Activated CD8-positive, alpha-beta memory T cell treated with anti-CD3 and anti-CD28 coated beads, Interleukin-2, amount 10 ng/mL, durations not matched to agents 7 days and 5 days (primary cell): ENCODE results near the gene CENPV. TPM values are rescaled to one million over a fixed set of nuclear protein-coding genes. Genes with fewer than 3 reads are reported as not detected.

Experiments used
- ATAC-seq: fragments of 150-1000 bp; cut with Tn5 transposase; one replicate; pipeline ENCODE4 v1.10.0; 2021; ENCODE audit warnings: moderate library complexity
- CTCF ChIA-PET: fragments of 350-600 bp; sonication (Branson Sonifier 250); formaldehyde crosslinking; loops from one replicate; lab custom pipeline; 2021; ENCODE audit warnings: antibody characterized with exemption; lab: Charles Lee
- DNase-seq: peaks from one replicate; pipeline ENCODE4 v3.0.0-alpha.2; 2020
- H3K27ac Mint-ChIP-seq: one replicate; pipeline ENCODE4 v1.8.0; 2021; ENCODE audit warnings: mild to moderate bottlenecking, mixed read lengths
- H3K27me3 Mint-ChIP-seq: one replicate; pipeline ENCODE4 v1.8.0; 2021; ENCODE audit warnings: mixed read lengths
- H3K36me3 Mint-ChIP-seq: one replicate; pipeline ENCODE4 v1.8.0; 2021; ENCODE audit warnings: mild to moderate bottlenecking, mixed read lengths
- H3K4me1 Mint-ChIP-seq: one replicate; pipeline ENCODE4 v1.8.0; 2021; ENCODE audit warnings: mixed read lengths
- H3K4me3 Mint-ChIP-seq: one replicate; pipeline ENCODE4 v1.8.0; 2021; ENCODE audit warnings: mild to moderate bottlenecking, moderate library complexity, mixed read lengths
- H3K9me3 Mint-ChIP-seq: one replicate; pipeline ENCODE4 v1.8.0; 2022; ENCODE audit warnings: low read depth, mixed read lengths
- total RNA-seq, 2 experiments: library from RNA; stranded (reverse); gene quantifications; one replicate each; pipeline ENCODE4 v1.2.3, GENCODE V29; 2021

The CENPV gene
- total RNA-seq, 2 experiments from 2014 or later: 17.2 to 20.4 TPM

DNA sequence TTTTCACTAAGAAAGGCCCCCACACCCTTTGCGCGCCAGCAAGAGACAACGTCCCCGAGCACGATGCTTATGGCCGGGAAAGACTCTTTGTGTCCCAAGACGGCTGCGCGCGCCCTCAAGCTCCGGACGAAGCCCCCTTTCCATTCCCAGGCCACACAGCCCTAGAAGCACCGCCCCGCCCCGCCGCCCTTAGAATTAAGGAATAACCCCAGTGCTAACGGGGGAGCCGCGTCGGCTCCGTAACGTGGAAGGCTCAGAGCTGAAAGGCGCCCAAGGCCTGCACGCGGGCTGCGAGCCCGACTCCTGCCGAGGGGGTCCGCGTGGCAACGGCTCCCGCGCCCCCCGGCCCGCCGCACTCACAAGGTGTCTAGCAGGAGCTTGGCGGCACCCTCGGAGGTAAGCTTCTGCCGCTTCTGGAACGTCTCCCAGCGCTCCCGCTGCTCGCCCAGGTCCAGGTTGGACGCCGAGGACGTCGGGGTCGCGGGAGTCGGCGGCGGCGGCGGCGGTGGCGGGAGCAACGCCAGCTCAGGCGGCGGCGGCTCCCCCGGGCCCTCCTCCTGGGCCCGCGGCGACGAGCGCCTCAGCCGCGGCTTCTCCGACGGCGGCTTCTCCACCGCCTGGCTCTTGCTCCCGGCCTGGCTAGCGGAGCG is 477 bp downstream of the CENPV start:
- ATAC-seq (peak; percentile 72), DNase-seq (peak; percentile 44)
- no peaks in the 10 kb centered on the region for H3K36me3 Mint-ChIP-seq
- peak overlapping the region; percentile 61 for H3K27ac Mint-ChIP-seq
- H3K4me3 Mint-ChIP-seq: peak overlapping the region; percentile 84
- no peaks in the 10 kb centered on the region for H3K9me3 Mint-ChIP-seq
- H3K27me3 Mint-ChIP-seq: peaks cover 18% of the 10 kb centered on the region
- H3K4me1 Mint-ChIP-seq: peaks cover 21% of the 10 kb centered on the region
- CTCF ChIA-PET: interaction anchor here (0.9 to 5.7 kb wide), 15 partner anchors 9 to 168 kb away, joined by 3 to 81 read pairs (median 4); partner anchors contain the start of gene TRPV2

DNA sequence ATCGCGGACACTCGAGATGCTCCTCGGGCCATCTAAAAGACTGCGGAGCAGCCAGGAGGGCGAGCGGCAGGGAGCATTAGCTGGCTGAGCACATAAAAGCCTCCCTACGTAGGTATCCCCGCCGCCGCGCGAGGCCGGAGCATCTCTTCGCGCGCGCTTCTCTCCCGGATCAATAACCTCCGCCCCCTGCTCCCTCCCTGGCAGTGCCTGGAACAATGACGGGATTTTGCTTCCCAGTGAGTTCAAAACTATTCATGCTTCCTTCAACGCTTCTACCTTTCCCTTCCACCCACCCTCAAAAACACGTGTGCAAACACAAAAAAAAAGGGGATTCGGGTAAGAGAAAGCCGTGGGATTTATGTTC is 984 bp downstream of the CENPV start:
- Mint-ChIP-seq H3K4me3 (peak overlapping the region; percentile 84), H3K9me3 (no peaks in the 10 kb centered on the region), H3K36me3 (no peaks in the 10 kb centered on the region), H3K27ac (peak overlapping the region; percentile 61), H3K4me1 (peaks cover 21% of the 10 kb centered on the region), H3K27me3 (peaks cover 18% of the 10 kb centered on the region)
- CTCF ChIA-PET: interaction anchor here (0.9 to 5.7 kb wide), 11 partner anchors 9 to 169 kb away, joined by 3 to 81 read pairs (median 4); partner anchors contain the start of gene TRPV2
- DNase-seq (peak; percentile 44), ATAC-seq (no peak)

- CTCF ChIA-PET: interaction anchor here (0.9 to 5.7 kb wide), 8 partner anchors 9 to 185 kb away, joined by 3 to 81 read pairs (median 3); partner anchors contain the start of gene TRPV2
- DNase-seq (no peak), ATAC-seq (no peak)
- no peaks in the 10 kb centered on the region for H3K9me3 Mint-ChIP-seq
- peaks cover 14% of the 10 kb centered on the region for H3K27me3 Mint-ChIP-seq
- H3K36me3 Mint-ChIP-seq: no peaks in the 10 kb centered on the region
- H3K27ac Mint-ChIP-seq: no peak overlapping the region
- H3K4me3 Mint-ChIP-seq: peak overlapping the region; percentile 84
- peaks cover 19% of the 10 kb centered on the region for H3K4me1 Mint-ChIP-seq
These were observed 1.4 kb downstream of the CENPV start for GRCh38 chr17:16351831-16352230.

GRCh38 chr17:16349431-16349830 is 3.8 kb downstream of the CENPV start:
- peaks cover 7% of the 10 kb centered on the region for H3K27me3 Mint-ChIP-seq
- ATAC-seq: no peak
- no peak overlapping the region for H3K27ac Mint-ChIP-seq
- H3K36me3 Mint-ChIP-seq: peaks cover under 1% of the 10 kb centered on the region
- H3K4me1 Mint-ChIP-seq: peaks cover 19% of the 10 kb centered on the region
- DNase-seq: no peak
- no peak overlapping the region for H3K4me3 Mint-ChIP-seq
- no peaks in the 10 kb centered on the region for H3K9me3 Mint-ChIP-seq
- CTCF ChIA-PET: interaction anchor here (1.2 to 5.7 kb wide), 3 partner anchors 17 to 172 kb away, joined by 3 to 81 read pairs (median 3); no protein-coding TSS in a partner anchor

DNA sequence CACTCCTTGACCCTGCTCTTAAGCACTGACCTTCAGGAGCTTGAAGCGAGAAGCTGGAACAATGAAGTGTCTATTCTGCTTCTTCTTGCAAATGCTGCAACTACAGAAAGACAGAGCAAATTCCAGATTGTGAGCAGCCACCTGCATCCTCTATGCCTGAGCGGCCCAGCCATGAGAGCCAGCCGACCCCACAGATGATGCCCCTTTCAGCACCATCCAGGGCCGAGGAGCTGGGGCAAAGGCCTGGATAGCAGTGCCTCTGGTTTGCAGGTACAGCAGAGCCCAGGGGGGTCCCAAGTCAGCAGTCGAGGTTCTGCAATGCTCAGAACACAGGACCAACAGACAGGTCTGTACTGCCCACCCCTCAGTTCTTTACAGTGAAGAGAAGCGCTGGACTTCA is 4.7 kb downstream of the CENPV start:
- peaks cover 7% of the 10 kb centered on the region for H3K27me3 Mint-ChIP-seq
- ATAC-seq (no peak), DNase-seq (no peak)
- no peaks in the 10 kb centered on the region for H3K9me3 Mint-ChIP-seq
- H3K36me3 Mint-ChIP-seq: peaks cover 6% of the 10 kb centered on the region
- no peak overlapping the region for H3K27ac Mint-ChIP-seq
- H3K4me1 Mint-ChIP-seq: peaks cover 15% of the 10 kb centered on the region
- H3K4me3 Mint-ChIP-seq: no peak overlapping the region
- CTCF ChIA-PET: interaction anchor here (1.2 to 5.7 kb wide), 2 partner anchors 18 to 173 kb away, joined by 3 to 81 read pairs; no protein-coding TSS in a partner anchor

DNA sequence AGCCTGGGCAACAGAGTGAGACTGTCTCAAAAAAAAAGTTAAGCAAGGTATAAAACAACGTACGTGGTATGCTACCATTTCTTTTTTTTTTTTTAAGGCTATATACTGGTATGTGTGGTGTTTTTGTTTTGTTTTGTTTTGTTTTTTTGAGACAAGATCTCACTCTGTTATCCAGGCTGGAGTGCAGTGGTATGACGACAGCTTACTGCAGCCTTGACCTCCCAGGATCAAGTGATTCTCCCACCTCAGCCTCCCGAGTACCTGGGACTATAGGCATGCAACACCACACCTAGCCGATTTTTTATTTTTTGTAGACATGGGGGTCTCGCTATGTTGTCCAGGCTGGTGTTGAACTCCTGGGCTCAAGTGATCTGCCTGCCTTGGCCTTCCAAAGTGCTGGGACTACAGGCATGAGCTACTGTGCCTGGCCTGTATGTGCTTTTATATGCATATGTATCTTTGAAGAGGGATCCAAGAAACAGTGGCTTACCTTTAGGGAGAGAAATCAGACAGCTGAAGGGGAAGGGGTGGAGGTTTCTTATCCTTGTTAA is 6.5 kb downstream of the CENPV start:
- no peak overlapping the region for H3K4me3 Mint-ChIP-seq
- H3K27me3 Mint-ChIP-seq: peaks cover 2% of the 10 kb centered on the region
- ATAC-seq (no peak), DNase-seq (no peak)
- H3K27ac Mint-ChIP-seq: no peak overlapping the region
- CTCF ChIA-PET: no interaction called here
- H3K4me1 Mint-ChIP-seq: peaks cover 6% of the 10 kb centered on the region
- H3K9me3 Mint-ChIP-seq: no peaks in the 10 kb centered on the region
- H3K36me3 Mint-ChIP-seq: peaks cover 9% of the 10 kb centered on the region

DNA sequence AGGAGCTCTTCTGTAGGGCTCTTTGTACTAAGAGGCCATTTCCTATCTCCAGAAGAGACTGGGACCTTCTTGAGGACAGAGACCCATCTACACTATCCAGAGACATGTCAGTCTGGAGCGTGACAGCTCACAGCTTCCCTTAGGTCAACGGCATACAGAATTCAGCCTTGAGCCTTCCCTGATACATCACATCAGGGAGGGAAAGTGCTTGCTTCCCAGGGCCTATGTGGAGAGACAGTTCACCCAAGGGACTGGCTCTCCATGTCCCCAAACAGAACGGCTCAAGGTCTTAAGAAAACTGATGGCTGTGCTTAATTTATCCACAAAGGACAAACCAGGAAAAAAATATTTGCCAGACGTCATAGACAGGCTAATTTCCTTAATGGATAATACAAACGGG is 7.7 kb downstream of the CENPV start:
- DNase-seq (no peak), ATAC-seq (no peak)
- H3K4me3 Mint-ChIP-seq: no peak overlapping the region
- H3K27me3 Mint-ChIP-seq: no peaks in the 10 kb centered on the region
- H3K4me1 Mint-ChIP-seq: no peaks in the 10 kb centered on the region
- peaks cover 9% of the 10 kb centered on the region for H3K36me3 Mint-ChIP-seq
- H3K9me3 Mint-ChIP-seq: no peaks in the 10 kb centered on the region
- CTCF ChIA-PET: interaction anchor here (1.5 kb wide), 1 partner anchor 18 kb away, joined by 8 read pairs; no protein-coding TSS in a partner anchor
- H3K27ac Mint-ChIP-seq: no peak overlapping the region

DNA sequence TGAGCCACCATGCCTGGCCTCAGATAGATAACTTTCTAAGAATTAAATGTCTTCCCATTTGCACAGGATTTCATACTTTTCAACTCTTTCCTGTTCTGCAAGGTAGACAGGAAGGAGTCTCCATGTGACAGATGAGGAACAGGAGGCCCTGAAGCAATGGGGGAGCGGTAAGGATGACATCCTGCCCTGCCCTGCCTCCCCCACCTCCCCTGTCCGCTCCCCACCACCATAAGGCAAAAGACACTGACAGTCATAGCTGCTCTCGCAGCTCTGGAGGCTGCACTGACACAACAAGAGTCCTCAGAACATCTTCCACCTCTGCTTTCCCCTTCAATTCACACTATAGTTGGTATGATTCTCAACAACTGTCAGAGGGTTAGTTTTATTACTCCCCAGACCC is 9.7 kb downstream of the CENPV start:
- Mint-ChIP-seq H3K9me3 (no peaks in the 10 kb centered on the region), H3K4me1 (no peaks in the 10 kb centered on the region), H3K27ac (no peak overlapping the region)

DNA sequence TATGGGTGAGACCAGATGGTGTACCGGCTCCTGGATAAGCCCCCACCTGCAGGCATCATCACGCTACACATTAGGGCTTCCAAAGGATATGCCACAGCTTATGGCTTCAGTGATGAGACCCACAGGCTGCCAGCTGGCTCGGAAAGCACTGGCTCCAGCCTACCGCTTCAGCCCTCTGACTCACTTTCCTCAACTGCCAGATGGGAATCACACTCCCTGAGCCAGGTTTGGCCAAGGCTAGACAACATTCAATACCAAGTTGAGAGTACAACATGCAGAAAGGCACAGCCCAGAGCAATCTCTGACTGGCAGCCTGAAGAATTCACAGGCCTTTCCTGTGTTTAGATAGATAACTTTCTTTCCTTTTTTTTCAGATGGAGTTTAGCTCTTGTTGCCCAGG is 10.3 kb downstream of the CENPV start:
- Mint-ChIP-seq H3K4me1 (no peaks in the 10 kb centered on the region), H3K27me3 (no peaks in the 10 kb centered on the region), H3K27ac (no peak overlapping the region), H3K4me3 (no peak overlapping the region), H3K9me3 (no peaks in the 10 kb centered on the region), H3K36me3 (peaks cover 9% of the 10 kb centered on the region)
- CTCF ChIA-PET: interaction anchor here (1.0 to 1.5 kb wide), 5 partner anchors 9 to 126 kb away, joined by 3 to 5 read pairs (median 3); partner anchors contain the start of genes CENPV, PIGL and TRPV2
- DNase-seq (no peak), ATAC-seq (no peak)

More for the DNA sequence above, 9.7 kb downstream of the CENPV start:
- no peak for ATAC-seq
- Mint-ChIP-seq H3K27me3 (no peaks in the 10 kb centered on the region), H3K36me3 (peaks cover 9% of the 10 kb centered on the region), H3K4me3 (no peak overlapping the region)
- CTCF ChIA-PET: interaction anchor here (1.4 to 1.5 kb wide), 3 partner anchors 9 to 127 kb away, joined by 3 to 5 read pairs (median 4); partner anchors contain the start of genes CENPV, PIGL and TRPV2
- DNase-seq: no peak

DNA sequence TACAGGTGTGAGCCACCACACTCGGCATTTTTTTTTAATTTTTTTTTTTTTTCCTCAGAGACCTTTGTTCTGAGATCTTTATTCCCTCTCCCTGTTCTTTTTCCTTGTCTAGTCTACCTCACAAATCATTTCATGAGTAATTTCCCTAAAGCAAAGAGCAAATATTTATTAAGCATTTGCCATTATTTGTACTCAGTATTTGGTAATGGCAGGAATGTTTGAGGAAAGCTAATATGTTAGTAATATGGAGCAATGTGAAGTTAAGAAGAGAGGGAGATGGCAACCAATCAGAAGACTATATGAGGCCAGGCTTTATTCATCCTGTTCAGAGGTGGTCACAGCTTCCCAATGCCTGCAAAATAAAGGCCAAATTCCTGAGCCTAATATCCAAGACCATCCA is 13.3 kb downstream of the CENPV start:
- DNase-seq (no peak), ATAC-seq (no peak)
- H3K4me1 Mint-ChIP-seq: no peaks in the 10 kb centered on the region
- CTCF ChIA-PET: interaction anchor here (0.7 to 1.6 kb wide), 3 partner anchors 12 to 150 kb away, joined by 3 to 4 read pairs (median 3); no protein-coding TSS in a partner anchor
- no peaks in the 10 kb centered on the region for H3K27me3 Mint-ChIP-seq
- H3K27ac Mint-ChIP-seq: no peak overlapping the region
- no peaks in the 10 kb centered on the region for H3K9me3 Mint-ChIP-seq
- peaks cover 9% of the 10 kb centered on the region for H3K36me3 Mint-ChIP-seq
- no peak overlapping the region for H3K4me3 Mint-ChIP-seq

DNA sequence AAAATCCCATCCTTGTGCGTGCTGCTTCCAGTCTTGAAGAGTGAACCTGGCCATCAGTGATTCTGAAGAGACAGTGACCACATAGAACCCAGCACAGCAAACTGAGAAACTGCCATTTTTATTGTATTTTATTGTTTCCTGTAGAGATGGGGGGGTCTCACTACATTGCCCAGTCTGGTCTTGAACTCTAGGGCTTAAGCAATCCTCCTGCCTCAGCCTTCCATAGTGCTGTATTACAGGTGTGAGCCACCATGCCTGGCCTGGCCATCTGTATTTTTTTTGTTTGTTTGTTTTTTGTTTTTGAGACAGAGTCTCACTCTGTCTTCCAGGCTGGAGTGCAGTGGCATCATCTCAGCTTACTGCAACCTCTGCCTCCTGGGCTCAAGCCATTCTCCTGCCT is 13.9 kb downstream of the CENPV start:
- no peak overlapping the region for H3K4me3 Mint-ChIP-seq
- no peaks in the 10 kb centered on the region for H3K9me3 Mint-ChIP-seq
- ATAC-seq: no peak
- peaks cover 9% of the 10 kb centered on the region for H3K36me3 Mint-ChIP-seq
- H3K27me3 Mint-ChIP-seq: no peaks in the 10 kb centered on the region
- no peaks in the 10 kb centered on the region for H3K4me1 Mint-ChIP-seq
- H3K27ac Mint-ChIP-seq: no peak overlapping the region
- DNase-seq: no peak
- CTCF ChIA-PET: no interaction called here

DNA sequence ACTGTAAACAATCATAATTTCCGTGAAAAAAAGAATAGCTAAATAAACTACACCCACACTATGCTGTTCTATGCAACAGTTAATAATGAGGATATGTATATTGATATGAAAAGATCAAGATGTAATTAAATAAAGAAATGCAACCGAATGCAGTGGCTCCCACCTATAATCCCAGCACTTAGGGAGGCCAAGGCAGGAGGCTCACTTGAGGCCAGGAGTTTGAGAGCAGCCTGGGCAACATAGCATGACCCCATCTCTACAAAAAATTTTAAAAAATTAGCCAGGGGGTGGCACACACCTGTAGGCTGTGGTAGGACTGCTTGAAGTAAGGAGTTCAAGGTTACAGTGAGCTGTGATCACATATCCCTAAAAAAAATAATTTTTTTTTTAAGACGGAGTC is 14.9 kb downstream of the CENPV start:
- Mint-ChIP-seq H3K9me3 (no peaks in the 10 kb centered on the region), H3K4me1 (no peaks in the 10 kb centered on the region), H3K4me3 (no peak overlapping the region), H3K27me3 (no peaks in the 10 kb centered on the region), H3K27ac (no peak overlapping the region), H3K36me3 (peaks cover 2% of the 10 kb centered on the region)
- DNase-seq (no peak), ATAC-seq (no peak)
- CTCF ChIA-PET: interaction anchor here (1.0 to 1.1 kb wide), 2 partner anchors 25 to 52 kb away, joined by 3 to 5 read pairs; no protein-coding TSS in a partner anchor

DNA sequence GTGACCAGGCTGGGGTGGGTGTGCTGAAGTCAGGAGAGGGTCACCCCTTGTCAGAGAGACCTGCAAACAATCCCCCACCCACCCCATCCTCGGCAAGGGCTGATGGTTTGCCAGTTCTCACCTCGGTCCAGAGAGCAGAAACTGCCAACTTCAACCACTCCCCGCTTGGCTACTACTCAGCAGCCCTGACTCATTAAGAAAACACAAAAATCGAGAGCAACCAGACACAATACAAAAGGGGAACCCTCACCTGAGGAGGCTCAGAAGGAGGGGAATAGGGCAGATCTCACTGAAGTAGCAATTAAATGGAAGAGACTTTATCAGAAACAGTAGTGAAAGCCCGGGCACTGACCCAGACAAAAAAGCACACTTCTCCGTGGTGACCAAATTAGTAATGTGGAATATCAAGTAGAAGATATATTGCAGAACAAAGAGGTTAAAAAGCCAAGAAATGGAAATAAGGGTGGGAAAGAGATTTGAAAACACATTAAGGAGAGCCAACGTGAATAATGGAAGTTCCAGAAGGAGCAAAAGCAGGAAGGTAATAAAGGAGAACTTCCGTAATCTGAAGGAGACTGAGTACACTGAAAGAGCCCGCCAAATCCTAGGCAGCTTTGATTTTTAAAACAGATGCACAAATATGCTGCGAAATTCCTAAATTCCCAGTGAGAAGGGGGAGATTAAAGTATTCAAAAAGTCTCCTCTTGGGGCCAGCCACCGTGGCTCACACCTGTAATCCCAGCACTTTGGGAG is 23.6 kb downstream of the CENPV start:
- DNase-seq: no peak
- H3K4me3 Mint-ChIP-seq: no peak overlapping the region
- peaks cover 4% of the 10 kb centered on the region for H3K36me3 Mint-ChIP-seq
- no peaks in the 10 kb centered on the region for H3K27me3 Mint-ChIP-seq
- CTCF ChIA-PET: no interaction called here
- no peak overlapping the region for H3K27ac Mint-ChIP-seq
- no peaks in the 10 kb centered on the region for H3K9me3 Mint-ChIP-seq
- no peak for ATAC-seq
- no peaks in the 10 kb centered on the region for H3K4me1 Mint-ChIP-seq
